Motor neuron (in vitro differentiated cells): ENCODE data around the gene LRRC23. TPM values are rescaled to one million over a fixed set of nuclear protein-coding genes. Genes with fewer than 3 reads are reported as not detected.

Experiments used
- ATAC-seq, 8 experiments: fragments of 200-7000 bp; cut with Tn5 transposase; replicated peaks in 6 of 8; 2 replicates each; pipeline ENCODE4 v1.8.0; 2021; ENCODE audit warnings: mild to moderate bottlenecking in 8 of 8, moderate library complexity in 8 of 8
- H3K27ac ChIP-seq, 2 donors: fragments of 250-450 bp; sonication (Bioruptor Pico); 2 replicates each; pipeline ENCODE4 v1.9.0; 2021; ENCODE audit warnings: antibody characterized with exemption in 2 of 2, mild to moderate bottlenecking in 2 of 2, moderate library complexity in 1 of 2
- H3K4me1 ChIP-seq, 2 donors: fragments of 250-450 bp; sonication (Bioruptor Pico); replicated peaks in 1 of 2; 2 replicates each; pipeline ENCODE4 v1.6.1; 2021; ENCODE audit warnings: antibody characterized with exemption in 2 of 2, mild to moderate bottlenecking in 2 of 2, moderate library complexity in 1 of 2
- H3K4me3 ChIP-seq, 5 donors: fragments of 250-450 bp; sonication (Bioruptor Pico); 2 replicates each; pipeline ENCODE4 v1.9.0; 2021; ENCODE audit warnings: antibody characterized with exemption in 5 of 5, mild to moderate bottlenecking in 5 of 5, moderate library complexity in 4 of 5
- WGBS, 10 experiments: fragments of 450-650 bp; shearing (Covaris generic); methylation state at CpG; one replicate each; pipeline ENCODE4 v1.0.0; 2022; 5-methylcytosine and 5-hydroxymethylcytosine counted together
- in situ Hi-C, 9 experiments: fragments of 400-800 bp; cut with MboI; loops; one replicate each; pipeline ENCODE4 v1.15.0; 2021; ENCODE audit warnings: low sequenced_read_pairs in 9 of 9, low pct_unique_long_range_greater_than_20kb in 2 of 9; ENCODE audit not compliant: unreplicated experiment in 9 of 9
- total RNA-seq, 8 experiments: library from RNA; unstranded; fragments of 300-600 nt; gene quantifications; 2 replicates each; pipeline versions ENCODE4 v1.2.3 to v1.2.4, GENCODE V29; 2022

Gene LRRC23
- total RNA-seq, 8 experiments from 2014 or later, result 4.1 to 51.0 (median 7.1) TPM

GRCh38 chr12:6954316-6955107 lies 49.9 kb downstream of the LRRC23 start:
- no peak overlapping the region for H3K27ac ChIP-seq
- peaks cover 0 to 6% of the 10 kb centered on the region in 2 donors for H3K4me1 ChIP-seq
- WGBS, 10 experiments, result 67 to 94% (median 90%) methylated on average over 1 to 9 of the region's 21 CpGs; no CpG with 5 or more reads in 2 of the 10 experiments
- in situ Hi-C loops, result loop anchor here in 1 of 9 experiments (25.0 kb wide), 1 partner anchor 158 kb away; the partner anchor contains the start of gene C1RL
- ATAC-seq, result no peak
- no peak overlapping the region for H3K4me3 ChIP-seq

- no peak for ATAC-seq
- in situ Hi-C loops, result loop anchor here in 1 of 9 experiments (25.0 kb wide), 1 partner anchor 157 kb away; the partner anchor contains the start of gene C1RL
- 62 to 93% (median 85%) methylated on average over 1 to 9 of the region's 22 CpGs; no CpG with 5 or more reads in 6 of the 10 experiments for WGBS, 10 experiments
- Histone ChIP-seq H3K4me1 (peaks cover 0 to 6% of the 10 kb centered on the region in 2 donors), H3K27ac (no peak overlapping the region), H3K4me3 (no peak overlapping the region)
These were observed 50.7 kb downstream of the LRRC23 start for GRCh38 chr12:6955108-6956020.

DNA sequence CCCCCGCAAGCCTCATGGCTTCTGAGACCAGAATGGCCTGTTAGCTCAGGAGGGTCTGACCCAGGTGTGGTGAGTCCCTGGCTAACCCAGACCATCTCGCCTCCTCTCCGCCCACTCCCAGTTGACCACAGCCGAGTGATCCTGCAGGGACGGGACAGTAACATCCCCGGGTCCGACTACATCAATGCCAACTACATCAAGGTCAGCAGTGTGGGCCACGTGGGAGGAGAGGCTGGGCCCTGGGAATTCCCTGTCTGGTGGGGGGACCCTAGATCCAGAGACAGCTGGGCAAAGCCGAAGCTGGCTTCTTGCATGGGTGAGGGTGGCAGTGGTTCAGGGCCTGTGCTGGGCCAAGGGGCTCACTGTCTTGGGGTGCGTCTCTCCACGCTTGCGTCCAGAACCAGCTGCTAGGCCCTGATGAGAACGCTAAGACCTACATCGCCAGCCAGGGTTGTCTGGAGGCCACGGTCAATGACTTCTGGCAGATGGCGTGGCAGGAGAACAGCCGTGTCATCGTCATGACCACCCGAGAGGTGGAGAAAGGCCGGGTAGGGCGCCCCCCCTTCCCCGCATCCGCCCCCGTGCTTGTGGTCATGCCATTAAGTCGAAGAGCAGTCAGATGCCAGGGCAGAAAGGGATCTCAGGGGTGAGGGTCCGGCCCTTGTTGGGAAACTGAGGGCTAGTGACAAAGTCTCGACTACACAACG lies 51.6 kb downstream of the LRRC23 start:
- H3K4me3 ChIP-seq, result no peak overlapping the region
- in situ Hi-C loops, result loop anchor here in 1 of 9 experiments (25.0 kb wide), 1 partner anchor 156 kb away; the partner anchor contains the start of gene C1RL
- H3K27ac ChIP-seq, result no peak overlapping the region
- ATAC-seq, result no peak
- H3K4me1 ChIP-seq, result peaks cover 0 to 6% of the 10 kb centered on the region in 2 donors
- WGBS, 10 experiments, result 50 to 80% (median 58%) methylated on average over 1 to 5 of the region's 28 CpGs; no CpG with 5 or more reads in 7 of the 10 experiments

- ATAC-seq, result no peak
- in situ Hi-C loops, result loop anchor here in 1 of 9 experiments (25.0 kb wide), 1 partner anchor 155 kb away; the partner anchor contains the start of gene C1RL
- no peak overlapping the region for H3K4me3 ChIP-seq
- 32 to 90% (median 58%) methylated on average over 2 to 6 of the region's 20 CpGs; no CpG with 5 or more reads in 5 of the 10 experiments for WGBS, 10 experiments
- no peak overlapping the region for H3K27ac ChIP-seq
- peaks cover 9 to 16% of the 10 kb centered on the region in 2 donors for H3K4me1 ChIP-seq
These were observed 52.6 kb downstream of the LRRC23 start for GRCh38 chr12:6957151-6957701.

DNA sequence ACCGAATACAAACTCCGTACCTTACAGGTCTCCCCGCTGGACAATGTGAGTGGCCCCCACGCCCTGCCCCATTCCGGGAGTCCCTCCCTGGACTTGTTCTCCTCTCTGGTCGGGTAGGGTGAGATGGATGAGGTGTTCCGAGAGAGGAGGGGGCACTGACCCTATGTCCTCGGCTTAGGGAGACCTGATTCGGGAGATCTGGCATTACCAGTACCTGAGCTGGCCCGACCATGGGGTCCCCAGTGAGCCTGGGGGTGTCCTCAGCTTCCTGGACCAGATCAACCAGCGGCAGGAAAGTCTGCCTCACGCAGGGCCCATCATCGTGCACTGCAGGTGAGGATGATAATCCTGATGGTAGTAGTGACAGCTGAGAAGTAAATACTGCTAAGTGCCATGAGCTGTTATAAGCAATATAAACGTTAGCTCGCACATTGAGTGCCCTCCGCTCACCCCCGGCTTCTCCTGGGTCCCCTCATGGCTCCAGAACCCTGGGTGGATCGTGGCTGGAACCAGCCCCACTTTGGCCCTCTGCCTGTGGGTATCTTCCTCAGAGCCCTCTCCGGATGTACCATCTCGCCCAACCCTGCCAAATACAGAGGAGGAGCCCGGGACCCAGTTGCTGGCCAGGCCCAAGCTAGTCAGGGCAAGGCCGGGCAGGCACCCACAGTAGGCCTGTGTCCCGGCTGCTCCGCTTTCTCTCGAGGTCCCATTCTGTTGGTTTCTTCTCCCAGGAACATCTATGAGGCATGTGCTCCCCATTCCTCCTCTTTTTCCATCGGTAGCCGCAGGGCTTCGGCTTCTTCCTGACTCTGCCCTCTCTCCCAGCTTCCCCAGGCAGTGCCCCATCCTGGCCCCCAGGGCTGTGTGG lies 53.4 kb downstream of the LRRC23 start:
- Histone ChIP-seq H3K27ac (no peak overlapping the region), H3K4me3 (no peak overlapping the region), H3K4me1 (peaks cover 12 to 24% of the 10 kb centered on the region in 2 donors)
- in situ Hi-C loops, result loop anchor here in 1 of 9 experiments (25.0 kb wide), 1 partner anchor 154 kb away; the partner anchor contains the start of gene C1RL
- WGBS, 10 experiments, result 67 to 100% (median 82%) methylated on average over 1 to 12 of the region's 28 CpGs; no CpG with 5 or more reads in 2 of the 10 experiments
- no peak for ATAC-seq

- H3K4me1 ChIP-seq, result peaks cover 12 to 24% of the 10 kb centered on the region in 2 donors
- ATAC-seq, result no peak
- in situ Hi-C loops, result loop anchor here in 1 of 9 experiments (25.0 kb wide), 1 partner anchor 154 kb away; the partner anchor contains the start of gene C1RL
- H3K27ac ChIP-seq, result no peak overlapping the region
- 68 to 88% (median 82%) methylated on average over 2 to 8 of the region's 10 CpGs; no CpG with 5 or more reads in 5 of the 10 experiments for WGBS, 10 experiments
- no peak overlapping the region for H3K4me3 ChIP-seq
These were observed 54.0 kb downstream of the LRRC23 start for GRCh38 chr12:6958609-6959057.

- Histone ChIP-seq H3K4me3 (no peak overlapping the region), H3K4me1 (peaks cover 14 to 29% of the 10 kb centered on the region in 2 donors), H3K27ac (no peak overlapping the region)
- WGBS, 10 experiments, result 20 to 83% (median 74%) methylated on average over 1 to 7 of the region's 24 CpGs; no CpG with 5 or more reads in 6 of the 10 experiments
- in situ Hi-C loops, result loop anchor here in 1 of 9 experiments (25.0 kb wide), 1 partner anchor 153 kb away; the partner anchor contains the start of gene C1RL
- no peak for ATAC-seq
These were observed 54.6 kb downstream of the LRRC23 start for GRCh38 chr12:6959058-6959804.

DNA sequence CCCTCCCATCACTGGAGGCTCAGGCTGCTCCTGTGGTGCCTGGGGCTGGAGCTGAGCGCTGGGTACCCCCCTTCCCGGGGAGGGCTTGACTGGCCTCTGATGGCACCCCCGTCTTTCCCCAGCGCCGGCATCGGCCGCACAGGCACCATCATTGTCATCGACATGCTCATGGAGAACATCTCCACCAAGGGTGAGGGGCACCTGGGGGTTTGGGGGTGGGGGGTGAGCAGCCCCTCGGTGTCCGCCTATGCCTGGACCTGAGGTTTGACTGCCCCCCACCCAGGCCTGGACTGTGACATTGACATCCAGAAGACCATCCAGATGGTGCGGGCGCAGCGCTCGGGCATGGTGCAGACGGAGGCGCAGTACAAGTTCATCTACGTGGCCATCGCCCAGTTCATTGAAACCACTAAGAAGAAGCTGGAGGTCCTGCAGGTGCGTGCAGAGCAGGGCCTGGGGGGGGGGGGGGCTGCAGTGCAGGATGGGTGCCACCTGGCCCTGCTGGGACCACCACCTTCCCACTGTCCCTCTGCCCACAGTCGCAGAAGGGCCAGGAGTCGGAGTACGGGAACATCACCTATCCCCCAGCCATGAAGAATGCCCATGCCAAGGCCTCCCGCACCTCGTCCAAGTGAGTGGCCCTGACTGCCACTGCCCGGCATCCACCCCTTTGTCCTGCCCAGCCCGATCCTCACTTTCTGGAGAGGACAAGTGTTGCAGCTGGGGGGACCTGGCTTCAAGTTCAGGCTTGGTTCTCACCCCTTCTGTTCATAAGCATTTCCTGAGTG lies 55.4 kb downstream of the LRRC23 start:
- 80 to 90% (median 80%) methylated on average over 1 to 2 of the region's 26 CpGs; no CpG with 5 or more reads in 7 of the 10 experiments for WGBS, 10 experiments
- in situ Hi-C loops, result loop anchor here in 1 of 9 experiments (25.0 kb wide), 1 partner anchor 152 kb away; the partner anchor contains the start of gene C1RL

GRCh38 chr12:6960593-6961277 lies 56.1 kb downstream of the LRRC23 start:
- Histone ChIP-seq H3K27ac (no peak overlapping the region), H3K4me1 (peaks cover 14 to 35% of the 10 kb centered on the region in 2 donors), H3K4me3 (no peak overlapping the region)
- WGBS, 10 experiments, result 28 to 100% (median 82%) methylated on average over 1 to 3 of the region's 13 CpGs; no CpG with 5 or more reads in 6 of the 10 experiments
- peak in 1 of 8 experiments; percentile 2 for ATAC-seq
- in situ Hi-C loops, result loop anchor here in 1 of 9 experiments (25.0 kb wide), 1 partner anchor 152 kb away; the partner anchor contains the start of gene C1RL

More for the DNA sequence above, 55.4 kb downstream of the LRRC23 start:
- Histone ChIP-seq H3K4me1 (peaks cover 14 to 35% of the 10 kb centered on the region in 2 donors), H3K4me3 (no peak overlapping the region), H3K27ac (no peak overlapping the region)
- ATAC-seq, result no peak
